ENCODE data around the gene OR1L4. TPM values are rescaled to one million over a fixed set of nuclear protein-coding genes. Genes with fewer than 3 reads are reported as not detected.

OR1L4 gene
- total RNA-seq, 1 experiment from 2014 or later: not detected

GRCh38 chr9:122742003-122742402 is 18.2 kb downstream of the OR1L4 start, which contains the start of gene OR1L6:
OR1L6 (plus strand) TSS chr9:122742303; CDS start chr9:122749848, 7,545 bp downstream.
- no TSS peak for BruUV-seq (replicated peaks)
- Histone ChIP-seq H3K36me3 (ENCODE audit: control insufficient read depth in 1 of 2, insufficient read depth in 2 of 2, low read length in 2 of 2) (no peaks in the 10 kb centered on the region), H3K27ac (ENCODE audit: low read depth, low read length) (no peak within 1 kb of the TSS), H3K9ac (ENCODE audit: low read length) (no peak within 1 kb of the TSS), H4K20me1 (ENCODE audit: insufficient read depth) (no peaks in the 10 kb centered on the region), H3K27me3 (ENCODE audit: insufficient read depth, low read length) (peaks cover 37% of the 10 kb centered on the region), H3K9me2 (ENCODE audit: insufficient read depth) (no peaks in the 10 kb centered on the region), H3K4me1 (ENCODE audit: control insufficient read depth in 1 of 2, insufficient read depth in 2 of 2, low read length in 2 of 2) (no peaks in the 10 kb centered on the region), H2AFZ (ENCODE audit: low read depth, low read length, poor library complexity, severe bottlenecking) (no peak within 1 kb of the TSS), H3K4me3 (replicated peaks in 1 of 2; ENCODE audit: low read depth in 1 of 2, low read length in 2 of 2) (no peak within 1 kb of the TSS), H3K9me3 (ENCODE audit: control insufficient read depth in 1 of 2, insufficient read depth in 1 of 2, low read depth in 1 of 2, low read length in 2 of 2) (no peaks in the 10 kb centered on the region), H3K79me2 (ENCODE audit: insufficient read depth, low read length) (no peaks in the 10 kb centered on the region), H3K4me2 (ENCODE audit: low read length) (no peak within 1 kb of the TSS)
- RAD21 ChIA-PET (ENCODE audit: low non-redundant PET in 1 of 2, low total read pairs in 2 of 2, uncharacterized antibody in 2 of 2, unreplicated experiment in 2 of 2): no interaction called here
- no peak for ATAC-seq
- TF ChIP-seq EZH2phosphoT487 (IDR thresholded peaks at IDR 0.05; ENCODE audit: borderline replicate concordance) (no peak), ZFX (IDR thresholded peaks at IDR 0.05) (no peak), EGR1 (IDR thresholded peaks at IDR 0.05; ENCODE audit: low read depth) (no peak)
- POLR2A ChIA-PET: no interaction called here
- CTCF ChIA-PET: no interaction called here
- DNase-seq (ENCODE audit: low read depth, low spot score): no peak
- intact Hi-C loops (cut with micrococcal nuclease): no loop called here

- POLR2A ChIA-PET: no interaction called here
- no peak for DNase-seq (ENCODE audit: low read depth, low spot score)
- Histone ChIP-seq H3K9ac (ENCODE audit: low read length) (no peak overlapping the region), H3K4me1 (ENCODE audit: control insufficient read depth in 1 of 2, insufficient read depth in 2 of 2, low read length in 2 of 2) (no peaks in the 10 kb centered on the region), H2AFZ (ENCODE audit: low read depth, low read length, poor library complexity, severe bottlenecking) (no peak overlapping the region), H3K27ac (ENCODE audit: low read depth, low read length) (no peak overlapping the region), H4K20me1 (ENCODE audit: insufficient read depth) (no peaks in the 10 kb centered on the region), H3K27me3 (ENCODE audit: insufficient read depth, low read length) (0 out of 2 replicates have a peak, but pooled peaks cover 5% of the 10 kb centered on the region), H3K9me3 (ENCODE audit: control insufficient read depth in 1 of 2, insufficient read depth in 1 of 2, low read depth in 1 of 2, low read length in 2 of 2) (no peaks in the 10 kb centered on the region), H3K9me2 (ENCODE audit: insufficient read depth) (no peaks in the 10 kb centered on the region), H3K4me2 (ENCODE audit: low read length) (no peak overlapping the region), H3K4me3 (replicated peaks in 1 of 2; ENCODE audit: low read depth in 1 of 2, low read length in 2 of 2) (no peak overlapping the region), H3K79me2 (ENCODE audit: insufficient read depth, low read length) (no peaks in the 10 kb centered on the region), H3K36me3 (ENCODE audit: control insufficient read depth in 1 of 2, insufficient read depth in 2 of 2, low read length in 2 of 2) (no peaks in the 10 kb centered on the region)
- CTCF ChIA-PET: no interaction called here
- TF ChIP-seq SP1 (IDR thresholded peaks at IDR 0.05; ENCODE audit: low read depth) (no peak), CEBPB (IDR thresholded peaks at IDR 0.05; ENCODE audit: low read depth) (no peak)
- RAD21 ChIA-PET (ENCODE audit: low non-redundant PET in 1 of 2, low total read pairs in 2 of 2, uncharacterized antibody in 2 of 2, unreplicated experiment in 2 of 2): no interaction called here
- BruUV-seq (replicated peaks): no TSS peak
- intact Hi-C loops (cut with micrococcal nuclease): no loop called here
- ATAC-seq: no peak
These were observed 31.0 kb downstream of the OR1L4 start for GRCh38 chr9:122754825-122755224.

All from HCT116 (cell line).